ENCODE data around the gene SRF.

SRF gene

DNA sequence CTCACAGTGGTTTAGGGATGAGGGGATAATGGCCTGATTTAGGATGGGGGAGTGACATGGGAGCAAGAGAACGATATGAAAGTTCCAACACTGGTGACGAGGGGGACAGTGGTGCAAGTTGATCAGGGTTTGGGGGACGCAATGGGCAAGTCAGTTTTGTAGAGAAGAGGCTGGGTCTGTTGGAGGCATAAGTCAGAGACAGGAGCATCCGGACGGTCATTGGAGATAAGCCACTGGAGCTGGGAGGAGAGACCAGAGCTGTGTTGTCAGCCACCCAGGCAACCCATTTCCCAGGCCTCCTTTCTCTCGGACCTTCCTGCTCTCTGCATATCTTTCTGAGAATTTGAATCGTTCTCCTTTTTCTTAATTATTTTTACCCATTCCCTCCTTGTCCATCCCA is 48.7 kb downstream of the SRF start:
- TF ChIP-seq, protein P1, sequence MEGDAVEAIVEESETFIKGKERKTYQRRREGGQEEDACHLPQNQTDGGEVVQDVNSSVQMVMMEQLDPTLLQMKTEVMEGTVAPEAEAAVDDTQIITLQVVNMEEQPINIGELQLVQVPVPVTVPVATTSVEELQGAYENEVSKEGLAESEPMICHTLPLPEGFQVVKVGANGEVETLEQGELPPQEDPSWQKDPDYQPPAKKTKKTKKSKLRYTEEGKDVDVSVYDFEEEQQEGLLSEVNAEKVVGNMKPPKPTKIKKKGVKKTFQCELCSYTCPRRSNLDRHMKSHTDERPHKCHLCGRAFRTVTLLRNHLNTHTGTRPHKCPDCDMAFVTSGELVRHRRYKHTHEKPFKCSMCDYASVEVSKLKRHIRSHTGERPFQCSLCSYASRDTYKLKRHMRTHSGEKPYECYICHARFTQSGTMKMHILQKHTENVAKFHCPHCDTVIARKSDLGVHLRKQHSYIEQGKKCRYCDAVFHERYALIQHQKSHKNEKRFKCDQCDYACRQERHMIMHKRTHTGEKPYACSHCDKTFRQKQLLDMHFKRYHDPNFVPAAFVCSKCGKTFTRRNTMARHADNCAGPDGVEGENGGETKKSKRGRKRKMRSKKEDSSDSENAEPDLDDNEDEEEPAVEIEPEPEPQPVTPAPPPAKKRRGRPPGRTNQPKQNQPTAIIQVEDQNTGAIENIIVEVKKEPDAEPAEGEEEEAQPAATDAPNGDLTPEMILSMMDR (IDR thresholded peaks at IDR 0.05; ENCODE audit: control insufficient read depth, insufficient read depth, low read depth, low read length, missing control alignments) = no peak
- no peak overlapping the region for H3K4me3 ChIP-seq (ENCODE audit: control insufficient read depth, low read depth, low read length)
- DNase-seq (ENCODE audit: low read depth) = no peak

DNA sequence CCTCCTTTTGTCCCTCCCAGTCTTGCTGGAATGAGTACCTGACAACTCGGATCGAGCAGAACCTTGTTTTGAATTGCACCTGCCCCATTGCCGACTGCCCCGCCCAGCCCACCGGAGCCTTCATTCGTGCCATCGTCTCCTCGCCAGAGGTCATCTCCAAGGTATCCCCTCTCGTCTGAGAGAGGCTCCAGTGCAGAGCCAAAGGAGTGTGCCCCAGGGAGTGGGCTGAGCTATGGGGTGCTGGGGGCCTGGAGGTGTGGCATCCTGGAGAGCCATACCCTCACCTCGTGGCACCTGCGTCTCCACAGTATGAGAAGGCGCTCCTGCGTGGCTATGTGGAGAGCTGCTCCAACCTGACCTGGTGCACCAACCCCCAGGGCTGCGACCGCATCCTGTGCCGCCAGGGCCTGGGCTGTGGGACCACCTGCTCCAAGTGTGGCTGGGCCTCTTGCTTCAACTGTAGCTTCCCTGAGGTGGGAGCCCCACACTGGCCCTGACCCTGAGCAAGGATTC is 49.4 kb downstream of the SRF start:
- DNase-seq (ENCODE audit: low read depth) = no peak
- H3K4me3 ChIP-seq (ENCODE audit: control insufficient read depth, low read depth, low read length) = no peak overlapping the region
- TF ChIP-seq, protein P1 (IDR thresholded peaks at IDR 0.05; ENCODE audit: control insufficient read depth, insufficient read depth, low read depth, low read length, missing control alignments) = no peak

DNA sequence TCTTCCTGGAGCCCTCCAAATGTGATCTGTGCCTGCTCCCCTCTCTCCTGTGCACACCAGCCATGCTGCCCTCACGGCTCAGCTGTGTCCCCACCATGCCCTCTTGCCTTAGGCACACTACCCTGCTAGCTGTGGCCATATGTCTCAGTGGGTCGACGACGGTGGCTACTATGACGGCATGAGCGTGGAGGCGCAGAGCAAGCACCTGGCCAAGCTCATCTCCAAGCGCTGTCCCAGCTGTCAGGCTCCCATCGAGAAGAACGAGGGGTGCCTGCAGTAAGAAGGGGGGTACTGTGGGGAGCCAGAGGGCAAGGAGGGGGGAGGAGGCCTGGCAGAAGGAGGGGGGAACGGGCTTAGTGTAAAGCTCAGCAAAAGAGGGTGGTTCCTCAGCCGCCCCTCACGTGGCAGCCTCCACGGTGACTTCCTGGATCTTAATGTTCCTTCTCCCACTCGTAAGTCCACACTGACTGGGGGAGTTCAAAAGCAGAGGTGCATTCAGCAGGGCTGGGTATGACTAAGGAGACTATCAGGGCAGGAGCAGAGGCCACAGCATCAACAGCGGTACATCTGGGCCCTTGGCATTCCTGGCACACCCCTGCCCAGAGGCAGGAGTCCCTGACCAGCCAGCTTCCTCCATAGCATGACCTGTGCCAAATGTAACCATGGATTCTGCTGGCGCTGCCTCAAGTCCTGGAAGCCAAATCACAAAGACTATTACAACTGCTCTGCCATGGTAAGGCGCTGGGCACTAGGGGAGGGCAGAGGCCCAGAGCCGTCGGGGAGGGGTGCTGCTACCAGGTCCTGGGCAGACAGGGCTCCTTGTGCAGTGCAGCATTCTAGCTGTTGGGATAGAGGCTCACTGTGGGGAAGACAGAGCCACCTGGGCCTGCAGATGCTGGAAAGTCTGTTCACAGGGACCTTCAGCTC is 50.2 kb downstream of the SRF start:
- TF ChIP-seq, protein P1 (IDR thresholded peaks at IDR 0.05; ENCODE audit: control insufficient read depth, insufficient read depth, low read depth, low read length, missing control alignments) = no peak
- DNase-seq (ENCODE audit: low read depth) = no peak
- no peak overlapping the region for H3K4me3 ChIP-seq (ENCODE audit: control insufficient read depth, low read depth, low read length)

DNA sequence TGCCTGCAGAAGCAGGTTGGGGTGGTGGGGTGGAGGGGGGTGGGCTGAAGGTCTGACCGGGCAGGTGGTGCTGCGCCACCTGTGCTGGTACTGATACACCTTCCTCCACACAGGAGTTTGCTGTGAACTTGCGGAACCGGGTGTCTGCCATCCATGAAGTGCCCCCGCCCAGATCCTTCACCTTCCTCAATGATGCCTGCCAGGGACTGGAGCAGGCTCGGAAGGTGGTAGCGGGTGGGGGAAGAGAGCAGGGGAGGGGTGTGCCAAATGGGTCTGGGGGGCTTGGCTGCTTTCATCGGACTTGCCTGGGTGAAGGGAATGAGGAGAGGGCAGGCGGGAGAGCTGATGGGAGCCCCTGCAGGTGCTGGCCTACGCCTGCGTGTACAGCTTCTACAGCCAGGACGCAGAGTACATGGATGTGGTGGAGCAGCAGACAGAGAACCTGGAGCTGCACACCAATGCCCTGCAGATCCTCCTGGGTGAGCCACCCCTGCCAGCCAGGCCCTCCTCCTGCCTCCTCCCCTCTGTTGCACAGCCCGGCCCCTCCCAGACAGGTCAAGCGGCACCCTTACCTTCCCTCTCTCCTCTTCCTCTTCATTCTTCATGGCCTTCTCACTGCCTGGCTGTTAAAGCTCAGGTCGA is 51.5 kb downstream of the SRF start:
- TF ChIP-seq, protein P1 (IDR thresholded peaks at IDR 0.05; ENCODE audit: control insufficient read depth, insufficient read depth, low read depth, low read length, missing control alignments) = no peak
- DNase-seq (ENCODE audit: low read depth) = no peak
- no peak overlapping the region for H3K4me3 ChIP-seq (ENCODE audit: control insufficient read depth, low read depth, low read length)

DNA sequence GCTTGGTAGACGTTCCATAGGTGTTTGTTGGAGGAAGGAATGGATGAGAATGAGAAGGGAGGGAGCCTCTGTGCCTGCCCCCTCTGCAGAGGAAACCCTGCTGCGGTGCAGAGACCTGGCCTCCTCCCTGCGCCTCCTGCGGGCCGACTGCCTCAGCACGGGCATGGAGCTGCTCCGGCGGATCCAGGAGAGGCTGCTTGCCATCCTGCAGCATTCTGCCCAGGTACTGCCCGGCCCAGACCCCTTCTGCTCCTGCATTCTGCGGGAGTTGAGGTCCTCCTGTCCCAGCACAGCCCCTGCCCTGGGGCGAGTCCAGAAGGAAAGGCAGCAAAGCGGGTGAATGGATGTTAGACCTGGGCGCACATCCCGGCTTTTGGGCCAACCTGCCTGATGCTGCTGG is 52.1 kb downstream of the SRF start:
- TF ChIP-seq, protein P1 (IDR thresholded peaks at IDR 0.05; ENCODE audit: control insufficient read depth, insufficient read depth, low read depth, low read length, missing control alignments) = no peak
- DNase-seq (ENCODE audit: low read depth) = no peak

DNA sequence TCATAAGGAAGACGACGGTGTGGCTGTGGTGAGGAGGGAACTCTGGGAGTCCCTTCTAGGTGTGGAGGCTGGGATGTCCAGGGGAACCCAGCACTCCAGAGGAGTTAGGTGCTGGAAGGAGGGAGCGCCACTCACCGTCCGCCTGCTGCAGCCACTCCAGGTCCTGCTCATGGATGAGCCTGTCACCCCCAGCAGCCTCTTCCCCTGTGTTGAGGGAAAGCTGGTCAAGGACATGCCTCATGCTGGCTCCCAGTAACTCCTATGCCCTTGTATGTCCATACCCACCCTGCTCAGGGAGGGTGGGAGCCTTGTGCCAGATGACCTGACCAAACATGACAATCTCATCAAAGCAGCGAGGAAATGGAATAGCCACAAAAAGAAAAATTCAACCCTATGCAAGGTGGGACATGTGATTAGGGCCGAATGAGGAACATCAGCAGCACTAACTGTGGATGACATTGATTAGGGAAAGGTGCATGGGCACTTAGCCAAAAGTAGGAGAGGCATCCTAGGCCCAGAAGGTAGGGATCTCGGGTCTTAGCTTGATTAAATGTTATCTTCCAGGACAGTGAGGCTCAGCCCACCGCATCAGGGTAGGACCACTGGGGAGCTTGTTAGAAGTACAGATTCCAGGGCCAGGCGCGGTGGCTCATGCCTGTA is 55.3 kb downstream of the SRF start:
- TF ChIP-seq, protein P1 (IDR thresholded peaks at IDR 0.05; ENCODE audit: control insufficient read depth, insufficient read depth, low read depth, low read length, missing control alignments) = no peak
- no peak for DNase-seq (ENCODE audit: low read depth)
- no peak overlapping the region for H3K4me3 ChIP-seq (ENCODE audit: control insufficient read depth, low read depth, low read length)

More for the DNA sequence above, 52.1 kb downstream of the SRF start:
- no peak overlapping the region for H3K4me3 ChIP-seq (ENCODE audit: control insufficient read depth, low read depth, low read length)
